Astrocyte (in vitro differentiated cells and primary cell): ENCODE measurements around the gene SART3. TPM values are rescaled to one million over a fixed set of nuclear protein-coding genes. Genes with fewer than 3 reads are reported as not detected.
A peak's percentile ranks its signal among the peaks of the same experiment; 100 is the strongest.

Experiments used
- DNase-seq: peaks from one replicate; pipeline ENCODE4 v3.0.0-alpha.2; 2010; ENCODE audit warnings: low read depth
- FAIRE-seq: peaks from 2 replicates; lab custom pipeline; 2011; peaks lifted over from hg19 to GRCh38; lab: Jason Lieb, UNC
- H2AFZ ChIP-seq: 2 replicates; pipeline ENCODE4 v1.6.0; 2012; ENCODE audit warnings: low read depth, low read length, inconsistent platforms
- H3K27ac ChIP-seq: 2 replicates; pipeline ENCODE4 v1.5.1; 2011; ENCODE audit warnings: low read depth, low read length, inconsistent platforms
- H3K27me3 ChIP-seq: 2 replicates; pipeline ENCODE4 v1.6.0; 2011; ENCODE audit warnings: low read length, inconsistent platforms; ENCODE audit not compliant: insufficient read depth
- H3K36me3 ChIP-seq: 2 replicates; pipeline ENCODE4 v1.5.1; 2011; ENCODE audit warnings: low read length, inconsistent platforms; ENCODE audit not compliant: insufficient read depth
- H3K4me1 ChIP-seq: 2 replicates; pipeline ENCODE4 v1.5.1; 2011; ENCODE audit warnings: low read length, inconsistent platforms; ENCODE audit not compliant: insufficient read depth
- H3K4me2 ChIP-seq: 2 replicates; pipeline ENCODE4 v1.6.0; 2012; ENCODE audit warnings: low read length, inconsistent platforms
- H3K4me3 ChIP-seq: 2 replicates; pipeline ENCODE4 v1.5.1; 2011; ENCODE audit warnings: low read depth, mild to moderate bottlenecking, low read length, inconsistent platforms; ENCODE audit not compliant: insufficient read depth
- H3K79me2 ChIP-seq: 2 replicates; pipeline ENCODE4 v1.6.0; 2012; ENCODE audit warnings: mild to moderate bottlenecking, low read length, inconsistent platforms; ENCODE audit not compliant: insufficient read depth
- H3K9ac ChIP-seq: 2 replicates; pipeline ENCODE4 v1.6.0; 2012; ENCODE audit warnings: mild to moderate bottlenecking, low read length, inconsistent platforms
- H3K9me3 ChIP-seq: 2 replicates; pipeline ENCODE4 v1.5.1; 2012; ENCODE audit warnings: low read depth, mild to moderate bottlenecking, low read length, inconsistent platforms; ENCODE audit not compliant: insufficient read depth
- H4K20me1 ChIP-seq: 2 replicates; pipeline ENCODE4 v1.6.0; 2012; ENCODE audit warnings: low read length, inconsistent platforms; ENCODE audit not compliant: insufficient read depth
- H3K27ac Mint-ChIP-seq: one replicate; pipeline ENCODE4 v1.8.0; 2021; ENCODE audit warnings: mild to moderate bottlenecking, mixed read lengths; ENCODE audit not compliant: unreplicated experiment
- H3K27me3 Mint-ChIP-seq: one replicate; pipeline ENCODE4 v1.8.0; 2021; ENCODE audit warnings: low read depth, mixed read lengths; ENCODE audit not compliant: unreplicated experiment
- H3K36me3 Mint-ChIP-seq: one replicate; pipeline ENCODE4 v1.8.0; 2021; ENCODE audit warnings: low read depth, mixed read lengths; ENCODE audit not compliant: unreplicated experiment
- H3K4me1 Mint-ChIP-seq: one replicate; pipeline ENCODE4 v1.8.0; 2021; ENCODE audit warnings: low read depth, mixed read lengths; ENCODE audit not compliant: unreplicated experiment
- H3K4me3 Mint-ChIP-seq: one replicate; pipeline ENCODE4 v1.8.0; 2021; ENCODE audit warnings: mild to moderate bottlenecking, moderate library complexity, mixed read lengths; ENCODE audit not compliant: unreplicated experiment
- H3K9me3 Mint-ChIP-seq: one replicate; pipeline ENCODE4 v1.8.0; 2021; ENCODE audit warnings: mild to moderate bottlenecking, mixed read lengths; ENCODE audit not compliant: unreplicated experiment
- EZH2 ChIP-seq: IDR thresholded peaks from 2 replicates; pipeline ENCODE4 v1.6.1; 2012; ENCODE audit warnings: mild to moderate bottlenecking, low read length, inconsistent platforms; ENCODE audit not compliant: insufficient read depth
- total RNA-seq: library from RNA; stranded (reverse); gene quantifications from 2 replicates; pipeline ENCODE4 v1.2.1, GENCODE V29; 2021
- TF ChIP-seq, protein P1 (sequence below): IDR thresholded peaks from 2 replicates; pipeline ENCODE4 v1.5.1; 2011; ENCODE audit warnings: low read depth, mild to moderate bottlenecking, inconsistent platforms, low read length, moderate library complexity; ENCODE audit not compliant: insufficient read depth

Gene SART3
- total RNA-seq, 1 donor from 2014 or later: 48.4 TPM

DNA sequence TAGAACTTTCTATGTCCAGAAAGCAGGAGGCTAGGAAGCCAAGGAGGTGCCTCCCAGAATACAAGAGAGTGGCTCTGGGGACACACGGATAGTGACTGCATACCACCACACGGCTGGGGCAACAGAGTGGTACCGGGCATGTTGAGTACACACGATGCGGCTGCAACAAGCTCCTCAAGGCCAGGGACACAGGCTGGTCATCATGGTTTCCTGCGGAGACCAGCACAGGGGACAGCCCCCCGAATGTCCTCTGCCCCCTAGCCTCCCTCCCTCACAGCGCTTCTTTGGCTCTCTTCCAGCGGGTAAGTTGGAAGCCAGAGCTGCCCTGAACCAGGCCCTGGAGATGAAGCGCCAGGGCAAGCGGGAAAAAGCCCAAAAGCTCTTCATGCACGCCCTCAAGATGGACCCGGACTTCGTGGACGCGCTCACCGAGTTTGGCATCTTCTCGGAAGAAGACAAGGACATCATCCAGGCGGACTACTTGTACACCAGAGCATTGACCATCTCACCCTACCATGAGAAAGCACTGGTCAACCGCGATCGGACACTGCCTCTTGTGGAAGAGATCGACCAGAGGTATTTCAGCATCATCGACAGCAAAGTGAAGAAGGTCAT, 42.8 kb downstream of the SART3 start:
- Histone ChIP-seq H3K79me2 (peaks cover 22% of the 10 kb centered on the region), H3K36me3 (peaks cover 42% of the 10 kb centered on the region), H3K9ac (no peak overlapping the region), H2AFZ (no peak overlapping the region), H3K4me1 (peaks cover 7% of the 10 kb centered on the region), H3K4me3 (no peak overlapping the region), H4K20me1 (peaks cover 47% of the 10 kb centered on the region), H3K27me3 (no peaks in the 10 kb centered on the region), H3K27ac (no peak overlapping the region), H3K4me2 (no peak overlapping the region), H3K9me3 (no peaks in the 10 kb centered on the region)
- Mint-ChIP-seq H3K27me3 (no peaks in the 10 kb centered on the region), H3K4me1 (no peaks in the 10 kb centered on the region), H3K9me3 (no peaks in the 10 kb centered on the region), H3K27ac (no peak overlapping the region), H3K4me3 (no peak overlapping the region), H3K36me3 (peaks cover 24% of the 10 kb centered on the region)
- FAIRE-seq: no peak
- no peak for DNase-seq
- no peak for TF ChIP-seq EZH2
- TF ChIP-seq, protein P1, sequence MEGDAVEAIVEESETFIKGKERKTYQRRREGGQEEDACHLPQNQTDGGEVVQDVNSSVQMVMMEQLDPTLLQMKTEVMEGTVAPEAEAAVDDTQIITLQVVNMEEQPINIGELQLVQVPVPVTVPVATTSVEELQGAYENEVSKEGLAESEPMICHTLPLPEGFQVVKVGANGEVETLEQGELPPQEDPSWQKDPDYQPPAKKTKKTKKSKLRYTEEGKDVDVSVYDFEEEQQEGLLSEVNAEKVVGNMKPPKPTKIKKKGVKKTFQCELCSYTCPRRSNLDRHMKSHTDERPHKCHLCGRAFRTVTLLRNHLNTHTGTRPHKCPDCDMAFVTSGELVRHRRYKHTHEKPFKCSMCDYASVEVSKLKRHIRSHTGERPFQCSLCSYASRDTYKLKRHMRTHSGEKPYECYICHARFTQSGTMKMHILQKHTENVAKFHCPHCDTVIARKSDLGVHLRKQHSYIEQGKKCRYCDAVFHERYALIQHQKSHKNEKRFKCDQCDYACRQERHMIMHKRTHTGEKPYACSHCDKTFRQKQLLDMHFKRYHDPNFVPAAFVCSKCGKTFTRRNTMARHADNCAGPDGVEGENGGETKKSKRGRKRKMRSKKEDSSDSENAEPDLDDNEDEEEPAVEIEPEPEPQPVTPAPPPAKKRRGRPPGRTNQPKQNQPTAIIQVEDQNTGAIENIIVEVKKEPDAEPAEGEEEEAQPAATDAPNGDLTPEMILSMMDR: no peak

DNA sequence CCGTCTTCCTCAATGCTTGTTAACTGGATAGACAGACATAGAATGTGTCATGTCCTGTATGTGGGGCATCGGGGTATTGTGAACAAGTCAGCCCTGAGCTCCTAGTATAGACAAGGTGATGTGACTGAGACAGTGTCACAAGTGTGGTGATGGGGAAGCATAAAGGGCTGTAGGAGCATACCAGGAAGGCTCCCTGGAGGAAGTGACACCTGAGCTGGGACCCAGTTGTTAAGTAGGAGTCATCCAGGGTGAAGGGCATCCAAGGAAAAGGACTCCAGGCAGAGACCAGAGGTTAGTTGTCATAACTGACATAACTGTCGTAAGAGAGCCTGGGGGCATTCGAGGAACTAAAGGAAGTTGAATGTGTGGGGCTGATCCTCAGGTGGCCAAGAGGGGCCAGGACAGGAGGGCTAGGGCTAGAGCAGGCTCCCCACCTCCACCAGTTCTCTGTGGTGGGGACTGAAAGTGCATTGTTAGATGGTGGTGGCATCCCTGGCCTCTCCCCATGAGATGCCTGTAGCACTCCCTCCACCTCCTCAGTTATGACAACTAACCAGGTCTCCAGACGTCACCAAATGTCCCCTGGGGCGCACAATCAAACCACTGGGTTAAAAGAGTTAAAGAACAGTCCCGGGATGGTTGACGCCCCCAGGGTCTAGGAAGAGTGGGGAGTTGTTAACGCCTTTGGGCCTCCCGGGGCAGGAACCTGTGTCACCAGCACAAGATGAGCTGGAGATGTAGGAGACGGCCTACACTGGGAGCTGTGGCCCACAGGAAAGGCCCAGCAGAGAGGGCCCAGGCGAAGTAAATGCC, 43.5 kb downstream of the SART3 start:
- FAIRE-seq: no peak
- peaks cover 22% of the 10 kb centered on the region for H3K79me2 ChIP-seq

DNA sequence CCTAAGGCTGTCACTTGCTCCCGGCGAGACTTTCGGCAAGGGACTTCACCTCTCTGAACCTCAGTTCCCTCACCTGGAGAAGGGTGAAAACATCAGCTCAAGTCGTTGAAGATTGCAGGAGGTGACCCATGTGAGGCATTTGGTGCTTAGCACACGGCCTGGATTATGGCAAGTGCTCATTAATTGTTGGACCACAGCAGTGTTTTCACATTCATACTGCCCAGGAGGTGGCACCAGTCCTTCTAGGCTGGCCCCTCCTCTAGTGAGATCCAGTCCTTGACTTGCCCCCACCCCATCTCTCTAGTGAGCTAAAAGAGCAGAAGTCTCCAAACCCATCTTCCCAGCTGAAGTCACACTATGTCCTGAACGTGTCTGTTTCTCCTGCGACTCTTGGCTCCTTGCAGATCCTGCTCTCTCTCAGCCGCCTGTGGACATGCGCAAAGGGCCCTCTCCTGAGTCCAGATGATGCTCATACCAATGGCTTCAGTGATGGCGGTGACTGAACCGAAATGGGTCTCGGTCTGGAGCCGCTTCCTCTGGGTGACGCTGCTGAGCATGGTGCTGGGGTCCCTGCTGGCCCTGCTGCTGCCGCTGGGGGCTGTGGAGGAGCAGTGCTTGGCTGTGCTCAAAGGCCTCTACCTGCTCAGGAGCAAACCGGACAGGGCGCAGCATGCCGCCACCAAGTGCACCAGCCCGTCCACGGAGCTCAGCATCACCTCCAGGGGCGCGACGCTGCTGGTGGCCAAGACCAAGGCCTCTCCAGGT, 44.3 kb downstream of the SART3 start:
- Histone ChIP-seq H3K36me3 (peaks cover 30% of the 10 kb centered on the region), H3K4me3 (no peak overlapping the region), H3K27me3 (no peaks in the 10 kb centered on the region), H3K4me1 (peaks cover 7% of the 10 kb centered on the region), H3K4me2 (peak overlapping the region; percentile 98), H3K9me3 (no peaks in the 10 kb centered on the region), H4K20me1 (peaks cover 45% of the 10 kb centered on the region), H3K9ac (no peak overlapping the region), H3K79me2 (peaks cover 22% of the 10 kb centered on the region), H3K27ac (no peak overlapping the region), H2AFZ (no peak overlapping the region)
- peaks cover 24% of the 10 kb centered on the region for H3K36me3 Mint-ChIP-seq
- TF ChIP-seq EZH2: no peak
- TF ChIP-seq, protein P1: peak; percentile 17
- H3K4me1 Mint-ChIP-seq: no peaks in the 10 kb centered on the region
- H3K4me3 Mint-ChIP-seq: peak overlapping the region; percentile 90
- no peaks in the 10 kb centered on the region for H3K9me3 Mint-ChIP-seq
- DNase-seq (no peak), FAIRE-seq (no peak)
- H3K27ac Mint-ChIP-seq: peak overlapping the region; percentile 53
- no peaks in the 10 kb centered on the region for H3K27me3 Mint-ChIP-seq

More for the DNA sequence above, 43.5 kb downstream of the SART3 start:
- peaks cover 47% of the 10 kb centered on the region for H4K20me1 ChIP-seq
- H3K36me3 ChIP-seq: peaks cover 37% of the 10 kb centered on the region
- no peak overlapping the region for H2AFZ ChIP-seq
- no peaks in the 10 kb centered on the region for H3K27me3 ChIP-seq
- no peak for DNase-seq
- Mint-ChIP-seq H3K4me3 (peak overlapping the region; percentile 54), H3K9me3 (no peaks in the 10 kb centered on the region), H3K4me1 (no peaks in the 10 kb centered on the region), H3K27ac (no peak overlapping the region), H3K27me3 (no peaks in the 10 kb centered on the region), H3K36me3 (peaks cover 24% of the 10 kb centered on the region)
- H3K4me2 ChIP-seq: no peak overlapping the region
- no peak overlapping the region for H3K4me3 ChIP-seq
- TF ChIP-seq EZH2: no peak
- H3K27ac ChIP-seq: no peak overlapping the region
- no peak overlapping the region for H3K9ac ChIP-seq
- no peaks in the 10 kb centered on the region for H3K9me3 ChIP-seq
- peaks cover 7% of the 10 kb centered on the region for H3K4me1 ChIP-seq
